BLaER1 treated with 17β-estradiol and CSF1 and Interleukin-3, amounts not matched to agents 10 nM and 100 nM (cell line): ENCODE results near the gene CYTH3.
A peak's percentile ranks its signal among the peaks of the same experiment; 100 is the strongest.

Source experiments
- H3K27ac ChIP-seq, 11 experiments: shearing (Covaris generic); formaldehyde crosslinking; 2 replicates each; pipeline ENCODE4 v1.8.1; 2022
- H3K27me3 ChIP-seq, 11 experiments: shearing (Covaris generic); formaldehyde crosslinking; 2 replicates each; pipeline ENCODE4 v1.8.1; 2022
- H3K36me3 ChIP-seq, 11 experiments: shearing (Covaris generic); formaldehyde crosslinking; 2 replicates each; pipeline ENCODE4 v1.8.1; 2022
- H3K4me1 ChIP-seq, 10 experiments: shearing (Covaris generic); formaldehyde crosslinking; 2 replicates each; pipeline ENCODE4 v1.8.1; 2022
- H3K4me2 ChIP-seq, 11 experiments: shearing (Covaris generic); formaldehyde crosslinking; 2 replicates each; pipeline ENCODE4 v1.8.1; 2022
- H3K4me3 ChIP-seq, 10 experiments: shearing (Covaris generic); formaldehyde crosslinking; 2 replicates each; pipeline ENCODE4 v1.8.1; 2022
- H3K9ac ChIP-seq, 11 experiments: shearing (Covaris generic); formaldehyde crosslinking; 2 replicates each; pipeline ENCODE4 v1.8.1; 2022
- H3K9me3 ChIP-seq, 11 experiments: shearing (Covaris generic); formaldehyde crosslinking; replicated peaks in 1 of 11; 2 replicates each; pipeline ENCODE4 v1.8.1; 2022
- H4K20me1 ChIP-seq, 11 experiments: shearing (Covaris generic); formaldehyde crosslinking; 2 replicates each; pipeline ENCODE4 v1.8.1; 2022
- Cebpa-rat ChIP-seq, 11 experiments: shearing (Covaris generic); IDR thresholded peaks; 2 replicates each; pipeline ENCODE4 v1.8.1; 2022

Gene CYTH3

GRCh38 chr7:6272481-6273323 lies at the start of gene CYTH3:
Gene CYTH3, minus strand, starts transcription at chr7:6272624. Its CDS starts 117 bp downstream, at chr7:6272507.
- H3K27ac ChIP-seq: peak within 1 kb of the TSS; percentile 46 to 79 (median 71); a peak in 21 of 22 replicates
- TF ChIP-seq Cebpa-rat (IDR thresholded peaks at IDR 0.05): no peak
- H3K4me2 ChIP-seq: peak within 1 kb of the TSS; percentile 95 to 100 (median 99)
- H3K4me3 ChIP-seq: peak within 1 kb of the TSS; percentile 78 to 93 (median 86)
- peaks cover 17 to 56% (median 40%) of the 10 kb centered on the region in 10 experiments for H3K4me1 ChIP-seq
- H3K36me3 ChIP-seq: no peaks in the 10 kb centered on the region
- no peaks in the 10 kb centered on the region for H3K9me3 ChIP-seq
- peaks cover 4 to 43% (median 27%) of the 10 kb centered on the region in 11 experiments; a peak in 15 of 22 replicates for H4K20me1 ChIP-seq
- peak within 1 kb of the TSS; percentile 77 to 91 (median 86) for H3K9ac ChIP-seq
- peaks cover 0 to 4% (median 0%) of the 10 kb centered on the region in 11 experiments; a peak in 2 of 22 replicates for H3K27me3 ChIP-seq

GRCh38 chr7:6320791-6321190 lies 48.4 kb upstream of the CYTH3 start:
- no peak for TF ChIP-seq Cebpa-rat (IDR thresholded peaks at IDR 0.05)
- Histone ChIP-seq H3K9me3 (no peaks in the 10 kb centered on the region), H4K20me1 (no peaks in the 10 kb centered on the region), H3K27me3 (no peaks in the 10 kb centered on the region), H3K9ac (no peak overlapping the region), H3K36me3 (no peaks in the 10 kb centered on the region), H3K4me2 (no peak overlapping the region), H3K4me1 (peaks cover 13 to 24% (median 17%) of the 10 kb centered on the region in 10 experiments), H3K4me3 (no peak overlapping the region), H3K27ac (no peak overlapping the region)

GRCh38 chr7:6317797-6318438 lies 45.5 kb upstream of the CYTH3 start:
- Histone ChIP-seq H4K20me1 (no peaks in the 10 kb centered on the region), H3K36me3 (no peaks in the 10 kb centered on the region), H3K27ac (peak overlapping the region in 9 of 11 experiments; percentile 19 to 76 (median 60); a peak in 17 of 22 replicates), H3K4me3 (peak overlapping the region in 1 of 10 experiments; percentile 32; a peak in 2 of 20 replicates), H3K4me1 (peaks cover 13 to 24% (median 17%) of the 10 kb centered on the region in 10 experiments), H3K9ac (peak overlapping the region; percentile 3 to 67 (median 44); a peak in 15 of 22 replicates), H3K4me2 (peak overlapping the region; percentile 61 to 85 (median 76)), H3K9me3 (no peaks in the 10 kb centered on the region), H3K27me3 (no peaks in the 10 kb centered on the region)
- TF ChIP-seq Cebpa-rat (IDR thresholded peaks at IDR 0.05): no peak

- Histone ChIP-seq H3K36me3 (no peaks in the 10 kb centered on the region), H3K9ac (no peak overlapping the region), H3K4me3 (no peak overlapping the region)
Observed at GRCh38 chr7:6316226-6316625, 43.8 kb upstream of the CYTH3 start.

GRCh38 chr7:6315746-6316145 lies 43.3 kb upstream of the CYTH3 start:
- Histone ChIP-seq H3K36me3 (no peaks in the 10 kb centered on the region), H3K4me3 (no peak overlapping the region), H3K27me3 (no peaks in the 10 kb centered on the region), H3K4me2 (no peak overlapping the region; a peak in 1 of 22 replicates), H3K4me1 (peaks cover 13 to 24% (median 17%) of the 10 kb centered on the region in 10 experiments), H4K20me1 (no peaks in the 10 kb centered on the region), H3K9me3 (no peaks in the 10 kb centered on the region), H3K27ac (no peak overlapping the region), H3K9ac (peak overlapping the region in 1 of 11 experiments; percentile 38; a peak in 1 of 22 replicates)
- no peak for TF ChIP-seq Cebpa-rat (IDR thresholded peaks at IDR 0.05)

More at GRCh38 chr7:6316226-6316625, 43.8 kb upstream of the CYTH3 start:
- TF ChIP-seq Cebpa-rat (IDR thresholded peaks at IDR 0.05): no peak
- Histone ChIP-seq H3K4me2 (no peak overlapping the region), H3K4me1 (peaks cover 13 to 24% (median 17%) of the 10 kb centered on the region in 10 experiments), H3K27me3 (no peaks in the 10 kb centered on the region), H3K9me3 (no peaks in the 10 kb centered on the region), H4K20me1 (no peaks in the 10 kb centered on the region), H3K27ac (no peak overlapping the region)

- no peak for TF ChIP-seq Cebpa-rat (IDR thresholded peaks at IDR 0.05)
- no peaks in the 10 kb centered on the region for H4K20me1 ChIP-seq
- no peaks in the 10 kb centered on the region for H3K27me3 ChIP-seq
- no peak overlapping the region for H3K4me3 ChIP-seq
- H3K27ac ChIP-seq: no peak overlapping the region
- no peaks in the 10 kb centered on the region for H3K36me3 ChIP-seq
- no peaks in the 10 kb centered on the region; a peak in 1 of 22 replicates for H3K9me3 ChIP-seq
- peaks cover 8 to 14% (median 11%) of the 10 kb centered on the region in 10 experiments; a peak in 16 of 20 replicates for H3K4me1 ChIP-seq
- H3K4me2 ChIP-seq: no peak overlapping the region
- no peak overlapping the region for H3K9ac ChIP-seq
Observed at GRCh38 chr7:6310271-6310993, 38.0 kb upstream of the CYTH3 start.

- no peak for TF ChIP-seq Cebpa-rat (IDR thresholded peaks at IDR 0.05)
- no peaks in the 10 kb centered on the region for H4K20me1 ChIP-seq
- H3K4me2 ChIP-seq: peak overlapping the region in 2 of 11 experiments; percentile 10 to 19; a peak in 2 of 22 replicates
- H3K4me3 ChIP-seq: no peak overlapping the region
- no peaks in the 10 kb centered on the region for H3K27me3 ChIP-seq
- peak overlapping the region in 1 of 11 experiments; percentile 27; a peak in 1 of 22 replicates for H3K9ac ChIP-seq
- H3K36me3 ChIP-seq: no peaks in the 10 kb centered on the region
- peaks cover 8 to 14% (median 11%) of the 10 kb centered on the region in 10 experiments; a peak in 16 of 20 replicates for H3K4me1 ChIP-seq
- no peaks in the 10 kb centered on the region; a peak in 1 of 22 replicates for H3K9me3 ChIP-seq
- no peak overlapping the region for H3K27ac ChIP-seq
Observed at GRCh38 chr7:6307762-6308161, 35.3 kb upstream of the CYTH3 start.

GRCh38 chr7:6306471-6306870 lies 34.0 kb upstream of the CYTH3 start:
- no peak overlapping the region for H3K4me2 ChIP-seq
- no peaks in the 10 kb centered on the region for H3K36me3 ChIP-seq
- no peaks in the 10 kb centered on the region for H3K27me3 ChIP-seq
- no peak overlapping the region for H3K4me3 ChIP-seq
- H3K9me3 ChIP-seq: no peaks in the 10 kb centered on the region; a peak in 1 of 22 replicates
- no peak overlapping the region for H3K27ac ChIP-seq
- no peak overlapping the region for H3K9ac ChIP-seq
- no peak for TF ChIP-seq Cebpa-rat (IDR thresholded peaks at IDR 0.05)
- H3K4me1 ChIP-seq: peaks cover 8 to 14% (median 11%) of the 10 kb centered on the region in 10 experiments; a peak in 16 of 20 replicates
- H4K20me1 ChIP-seq: no peaks in the 10 kb centered on the region
